Kidney tubule cell (primary cell): ENCODE data around the gene TGFB2.
A peak's percentile ranks its signal among the peaks of the same experiment; 100 is the strongest.

Experiments used
- DNase-seq: peaks from one replicate; pipeline ENCODE4 v3.0.0-alpha.2; 2018; ENCODE audit warnings: low spot score

The TGFB2 gene

GRCh38 chr1:218462587-218462986 lies 117.5 kb downstream of the TGFB2 start:
- no peak for DNase-seq

DNA sequence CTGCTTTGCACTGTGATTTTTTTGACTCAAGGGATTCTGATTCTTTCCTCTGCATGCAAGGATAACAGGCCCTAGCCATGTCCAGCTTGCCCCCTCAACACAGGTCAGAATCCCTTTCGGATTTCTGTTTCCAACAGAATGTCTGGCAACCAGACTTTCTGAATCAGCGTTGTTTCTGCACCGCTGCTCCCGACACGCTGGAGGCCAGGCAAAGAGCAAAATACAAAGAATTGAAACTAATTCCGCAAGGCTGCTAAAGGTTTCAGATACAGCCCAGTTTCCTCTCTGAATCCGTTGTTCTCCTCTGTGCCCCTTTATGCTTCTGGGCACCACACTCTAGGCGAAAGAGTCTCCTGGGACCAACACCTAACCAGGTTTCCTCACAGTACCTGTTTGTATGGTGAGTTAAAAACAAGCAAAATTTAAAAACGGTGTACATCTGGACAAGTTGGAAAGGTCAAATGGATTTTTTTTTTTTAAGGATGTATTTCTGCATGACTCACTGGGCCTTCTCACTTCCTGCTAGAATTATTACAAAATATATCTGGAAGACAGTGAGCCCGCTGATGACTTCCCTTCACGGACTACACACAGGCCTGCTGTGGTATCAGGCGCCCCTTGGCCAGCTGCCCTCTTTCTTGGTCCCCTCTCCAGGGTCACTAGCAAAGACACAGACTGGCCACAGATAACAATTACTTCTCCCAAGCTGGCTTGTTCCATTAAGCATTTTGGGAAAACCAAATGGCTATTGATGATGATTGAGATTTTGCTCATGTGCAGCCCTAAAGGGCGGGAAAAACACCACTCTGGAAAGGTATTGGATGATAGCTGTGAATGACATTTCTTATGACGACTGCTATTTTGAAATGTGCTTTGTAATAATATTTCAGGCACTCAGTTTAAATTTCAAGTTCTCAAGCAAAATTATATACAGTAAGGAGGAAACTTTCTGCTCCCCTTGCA lies 118.3 kb downstream of the TGFB2 start:
- DNase-seq = peak; percentile 68

GRCh38 chr1:218464871-218465270 lies 119.7 kb downstream of the TGFB2 start:
- no peak for DNase-seq

- no peak for DNase-seq
Measured at GRCh38 chr1:218466341-218467010, 121.3 kb downstream of the TGFB2 start.

GRCh38 chr1:218467101-218468072 lies 122.3 kb downstream of the TGFB2 start:
- DNase-seq = no peak

GRCh38 chr1:218468711-218469110 lies 123.6 kb downstream of the TGFB2 start:
- no peak for DNase-seq

DNA sequence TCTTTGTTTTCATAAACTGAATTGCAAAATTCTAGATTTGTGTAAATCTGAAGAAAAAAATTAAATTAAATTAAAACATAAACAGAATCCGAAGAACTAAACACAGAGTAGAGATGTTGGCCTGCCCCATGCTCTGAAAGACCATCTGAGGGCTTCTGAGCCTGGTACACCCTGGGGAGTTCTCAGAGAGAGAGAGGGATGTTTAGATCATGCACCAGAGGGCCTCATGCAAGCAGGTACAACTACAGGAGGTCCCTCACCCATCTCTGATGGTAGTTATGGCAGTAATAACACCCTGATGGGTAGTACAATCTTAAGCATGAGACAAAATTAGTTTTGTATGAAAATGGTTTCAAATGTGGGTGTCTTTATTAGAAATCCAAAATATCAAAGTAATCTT lies 127.7 kb downstream of the TGFB2 start:
- DNase-seq = no peak

- DNase-seq = peak; percentile 37
Measured at GRCh38 chr1:218473522-218473921, 128.4 kb downstream of the TGFB2 start.

GRCh38 chr1:218474128-218474527 lies 129.0 kb downstream of the TGFB2 start:
- no peak for DNase-seq

GRCh38 chr1:218475275-218475674 lies 130.1 kb downstream of the TGFB2 start:
- peak; percentile 81 for DNase-seq

DNA sequence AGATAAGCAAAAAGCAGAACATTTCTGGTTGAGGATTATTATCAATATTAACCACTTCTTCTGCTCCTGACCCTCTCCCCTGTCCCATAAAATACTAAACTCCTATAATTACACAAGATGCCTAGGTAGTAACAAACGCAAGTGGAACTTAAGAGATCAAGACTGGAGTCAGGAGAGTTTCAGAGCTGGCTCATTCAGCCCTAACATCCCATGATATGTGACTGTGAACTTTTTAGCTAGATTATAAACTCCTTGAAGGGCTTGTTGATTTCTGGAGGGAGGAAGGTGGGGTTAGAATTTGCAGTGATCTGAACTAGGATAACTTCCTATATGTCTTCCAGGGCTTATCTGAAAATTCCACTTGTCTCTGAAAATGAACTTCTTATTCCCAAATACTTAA lies 130.6 kb downstream of the TGFB2 start:
- no peak for DNase-seq

GRCh38 chr1:218476385-218476784 lies 131.2 kb downstream of the TGFB2 start:
- DNase-seq = peak; percentile 87

DNA sequence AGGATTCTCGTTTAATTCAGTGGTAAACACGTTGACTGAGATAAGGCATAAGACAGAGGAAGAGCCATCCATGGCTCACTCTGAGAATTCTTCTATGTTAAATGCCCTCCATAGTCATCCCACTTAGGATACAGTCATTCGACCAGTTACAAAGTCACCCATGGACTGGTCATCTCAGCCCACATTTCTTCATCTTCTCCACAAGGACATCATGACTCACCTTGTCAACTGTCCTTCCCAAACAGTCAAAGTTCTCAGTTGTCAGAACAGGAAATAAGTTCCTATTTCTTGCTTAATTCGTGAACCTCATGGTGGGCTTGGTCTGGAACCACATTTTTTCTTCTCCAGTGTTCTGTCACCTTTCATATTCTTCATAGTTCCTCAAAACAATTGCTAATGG lies 133.2 kb downstream of the TGFB2 start:
- peak; percentile 77 for DNase-seq

DNA sequence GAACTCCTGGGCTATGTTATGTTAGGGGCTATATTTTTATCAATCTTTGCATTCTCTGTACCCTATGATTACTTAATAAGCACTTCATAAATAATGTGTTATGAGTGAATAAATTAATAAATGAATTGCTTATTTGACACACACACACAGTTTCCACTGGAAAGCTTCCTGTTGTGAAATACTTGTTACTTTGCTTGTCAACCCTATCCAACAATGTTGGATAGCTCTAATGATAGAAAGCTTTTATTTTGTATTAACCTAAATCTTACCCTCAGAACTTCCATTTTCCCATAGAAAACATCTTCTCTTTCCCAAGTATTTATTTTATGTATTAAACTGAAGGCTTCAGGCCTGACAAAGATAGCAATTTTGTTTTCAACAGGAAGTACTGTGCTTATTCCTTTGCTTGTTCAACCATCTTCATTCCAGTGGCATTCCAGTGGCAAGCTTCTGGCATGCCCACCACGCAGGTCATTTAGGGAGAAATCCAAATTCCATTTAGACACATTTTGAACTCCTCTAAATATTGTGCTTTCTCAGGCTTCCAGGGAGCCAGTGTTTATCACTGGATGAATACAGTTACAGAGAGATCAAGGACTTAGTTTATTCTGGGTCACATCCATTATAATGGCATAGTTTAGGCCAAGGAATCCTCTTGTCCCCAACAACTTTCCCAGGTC lies 134.4 kb downstream of the TGFB2 start:
- DNase-seq = peak; percentile 87

GRCh38 chr1:218480137-218480536 lies 135.0 kb downstream of the TGFB2 start:
- peak; percentile 86 for DNase-seq

GRCh38 chr1:218480588-218481099 lies 135.5 kb downstream of the TGFB2 start:
- peak; percentile 89 for DNase-seq

- DNase-seq = peak; percentile 56
Measured at GRCh38 chr1:218481116-218481775, 136.1 kb downstream of the TGFB2 start.

DNA sequence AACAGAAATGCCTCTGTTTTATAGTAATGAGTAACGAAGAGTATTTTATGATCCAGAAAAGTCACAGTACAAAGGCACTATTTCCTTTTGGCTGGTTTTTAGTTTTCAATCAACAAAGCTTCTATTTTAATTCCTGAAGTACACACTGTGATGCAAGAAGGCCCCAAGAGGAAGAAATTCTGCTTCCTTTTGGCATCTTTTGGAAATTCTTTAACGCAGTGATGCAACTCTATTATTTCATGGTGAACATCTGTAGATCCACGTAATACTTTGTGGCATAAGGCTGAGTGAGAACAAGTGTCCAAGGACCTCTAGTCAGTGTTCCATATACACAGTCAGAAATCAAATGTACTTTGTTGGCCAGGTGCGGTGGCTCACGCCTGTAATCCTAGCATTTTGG lies 137.5 kb downstream of the TGFB2 start:
- no peak for DNase-seq

DNA sequence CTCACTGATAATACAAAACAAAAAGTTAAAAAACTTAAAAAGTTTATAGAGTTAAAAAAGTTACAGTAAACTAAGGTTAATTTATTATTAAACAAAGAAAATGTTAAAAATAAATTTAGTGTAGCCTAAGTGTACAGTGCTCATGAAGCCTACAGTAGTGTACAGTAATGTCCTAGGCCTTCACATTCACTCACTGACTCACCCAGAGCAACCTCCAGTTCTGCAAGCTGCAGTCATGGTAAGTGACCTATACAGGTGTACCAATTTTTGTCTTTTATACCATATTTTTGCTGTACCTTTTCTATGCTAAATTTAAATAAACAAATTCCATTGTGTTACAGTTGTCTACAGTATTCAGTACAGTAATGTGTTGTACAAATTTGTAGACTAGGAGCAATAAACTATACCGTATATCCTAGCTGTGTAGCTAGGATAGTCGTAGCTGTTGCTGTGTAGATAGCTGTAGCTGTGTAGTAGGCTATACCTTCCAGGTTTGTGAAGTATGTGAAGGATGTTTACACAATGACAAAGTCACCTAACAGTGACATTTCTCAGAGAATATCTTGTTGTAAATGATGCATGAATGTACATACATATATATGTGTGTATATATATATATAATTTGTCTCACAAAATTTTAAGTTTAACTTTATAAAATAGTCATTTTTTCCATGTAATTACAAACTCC lies 140.2 kb downstream of the TGFB2 start:
- peak; percentile 72 for DNase-seq

GRCh38 chr1:218488531-218488930 lies 143.4 kb downstream of the TGFB2 start:
- peak; percentile 29 for DNase-seq
